Measurements from ENCODE around the gene CNTNAP2.

DNA sequence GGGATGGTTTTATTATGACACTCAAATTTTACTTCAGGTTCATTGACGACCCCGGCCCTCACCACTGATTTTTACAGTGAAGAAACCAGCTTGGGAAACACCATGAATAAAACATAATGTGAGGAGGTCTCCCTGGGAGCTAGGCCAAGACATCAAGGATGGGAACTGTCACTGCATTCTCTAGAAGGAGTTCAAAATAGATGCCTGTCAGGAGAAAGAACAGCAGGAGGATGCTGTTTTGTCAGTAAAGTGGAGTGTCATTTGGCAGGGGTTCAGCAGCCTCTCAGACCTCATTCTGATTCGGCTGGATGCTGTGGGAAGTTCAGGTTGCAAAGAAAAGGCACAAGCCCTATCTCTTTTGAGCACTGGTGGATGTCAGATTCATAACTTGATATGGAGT is 2113.7 kb downstream of the CNTNAP2 start:
- TF ChIP-seq, protein P1, sequence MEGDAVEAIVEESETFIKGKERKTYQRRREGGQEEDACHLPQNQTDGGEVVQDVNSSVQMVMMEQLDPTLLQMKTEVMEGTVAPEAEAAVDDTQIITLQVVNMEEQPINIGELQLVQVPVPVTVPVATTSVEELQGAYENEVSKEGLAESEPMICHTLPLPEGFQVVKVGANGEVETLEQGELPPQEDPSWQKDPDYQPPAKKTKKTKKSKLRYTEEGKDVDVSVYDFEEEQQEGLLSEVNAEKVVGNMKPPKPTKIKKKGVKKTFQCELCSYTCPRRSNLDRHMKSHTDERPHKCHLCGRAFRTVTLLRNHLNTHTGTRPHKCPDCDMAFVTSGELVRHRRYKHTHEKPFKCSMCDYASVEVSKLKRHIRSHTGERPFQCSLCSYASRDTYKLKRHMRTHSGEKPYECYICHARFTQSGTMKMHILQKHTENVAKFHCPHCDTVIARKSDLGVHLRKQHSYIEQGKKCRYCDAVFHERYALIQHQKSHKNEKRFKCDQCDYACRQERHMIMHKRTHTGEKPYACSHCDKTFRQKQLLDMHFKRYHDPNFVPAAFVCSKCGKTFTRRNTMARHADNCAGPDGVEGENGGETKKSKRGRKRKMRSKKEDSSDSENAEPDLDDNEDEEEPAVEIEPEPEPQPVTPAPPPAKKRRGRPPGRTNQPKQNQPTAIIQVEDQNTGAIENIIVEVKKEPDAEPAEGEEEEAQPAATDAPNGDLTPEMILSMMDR (IDR thresholded peaks at IDR 0.05), result no peak
- no peak for TF ChIP-seq POLR2A (IDR thresholded peaks at IDR 0.05)
